Natural killer cell (primary cell): ENCODE measurements around the gene FMNL3. TPM values are rescaled to one million over a fixed set of nuclear protein-coding genes. Genes with fewer than 3 reads are reported as not detected.

Experiments used
- ATAC-seq, 3 donors: fragments of 150-1000 bp in 2 of 3; fragments of 200-7000 bp in 1 of 3; cut with Tn5 transposase; 1 replicate in 1 of 3; 2 replicates in 2 of 3; pipeline ENCODE4 v1.10.0; 2021; ENCODE audit warnings: mild to moderate bottlenecking in 2 of 3, moderate library complexity in 2 of 3
- DNase-seq, 2 donors: peaks; one replicate each; pipeline versions ENCODE4 v3.0.0 to v3.0.0-alpha.2; 2013 to 2021; ENCODE audit warnings: mixed read lengths in 1 of 2
- H3K27ac ChIP-seq: one replicate; pipeline ENCODE4 v1.5.1; 2013; ENCODE audit warnings: mild to moderate bottlenecking, low read length
- H3K27me3 ChIP-seq: one replicate; pipeline ENCODE4 v1.6.1; 2013; ENCODE audit warnings: low read length; ENCODE audit not compliant: control insufficient read depth, insufficient read depth
- H3K36me3 ChIP-seq: one replicate; pipeline ENCODE4 v1.6.1; 2013; ENCODE audit warnings: low read length; ENCODE audit not compliant: control insufficient read depth, insufficient read depth
- H3K4me1 ChIP-seq: one replicate; pipeline ENCODE4 v1.6.1; 2013; ENCODE audit warnings: low read length; ENCODE audit not compliant: control insufficient read depth, insufficient read depth
- H3K4me3 ChIP-seq: one replicate; pipeline ENCODE4 v1.5.1; 2013; ENCODE audit warnings: low read length
- H3K9me3 ChIP-seq: one replicate; pipeline ENCODE4 v1.6.1; 2013; ENCODE audit warnings: low read length; ENCODE audit not compliant: control insufficient read depth, insufficient read depth
- H3K27ac Mint-ChIP-seq, 2 donors: one replicate each; pipeline ENCODE4 v1.8.0; 2022; ENCODE audit warnings: mild to moderate bottlenecking in 2 of 2, mixed read lengths in 2 of 2, moderate library complexity in 1 of 2
- H3K27me3 Mint-ChIP-seq, 2 donors: one replicate each; pipeline ENCODE4 v1.8.0; 2022; ENCODE audit warnings: low read depth in 2 of 2, mixed read lengths in 2 of 2
- H3K36me3 Mint-ChIP-seq: one replicate; pipeline ENCODE4 v1.8.0; 2022; ENCODE audit warnings: mixed read lengths
- H3K4me1 Mint-ChIP-seq, 2 donors: one replicate each; pipeline ENCODE4 v1.8.0; 2022; ENCODE audit warnings: mixed read lengths in 2 of 2
- H3K4me3 Mint-ChIP-seq: one replicate; pipeline ENCODE4 v1.8.0; 2022; ENCODE audit warnings: mild to moderate bottlenecking, moderate library complexity, mixed read lengths
- H3K9me3 Mint-ChIP-seq, 2 donors: one replicate each; pipeline ENCODE4 v1.8.0; 2022; ENCODE audit warnings: mixed read lengths in 2 of 2
- WGBS: methylation state at CpG from one replicate; pipeline ENCODE4 v1.1.7; 2013; ENCODE audit warnings: missing lambda C conversion rate; ENCODE audit not compliant: insufficient coverage; 5-methylcytosine and 5-hydroxymethylcytosine counted together
- intact Hi-C: fragments of 100-400 bp; cut with micrococcal nuclease; formaldehyde crosslinking; loops from one replicate; pipeline ENCODE4 v1.14.2; 2022
- total RNA-seq, 4 donors: library from RNA; stranded (reverse); fragments of 120-200 nt in 1 of 4; gene quantifications; one replicate each; pipeline versions ENCODE4 v1.2.3 to v1.2.4, GENCODE V29; 2013 to 2022
- TF ChIP-seq, protein P1 (sequence below): fragments of 200-600 bp; IDR thresholded peaks from one replicate; pipeline ENCODE4 v1.8.0; 2022; ENCODE audit warnings: antibody characterized with exemption

FMNL3 gene
- total RNA-seq, 3 donors from 2014 or later (not counting 1 experiment from before 2014, with no cell fraction given), result 54.2 to 82.6 (median 58.7) TPM

DNA sequence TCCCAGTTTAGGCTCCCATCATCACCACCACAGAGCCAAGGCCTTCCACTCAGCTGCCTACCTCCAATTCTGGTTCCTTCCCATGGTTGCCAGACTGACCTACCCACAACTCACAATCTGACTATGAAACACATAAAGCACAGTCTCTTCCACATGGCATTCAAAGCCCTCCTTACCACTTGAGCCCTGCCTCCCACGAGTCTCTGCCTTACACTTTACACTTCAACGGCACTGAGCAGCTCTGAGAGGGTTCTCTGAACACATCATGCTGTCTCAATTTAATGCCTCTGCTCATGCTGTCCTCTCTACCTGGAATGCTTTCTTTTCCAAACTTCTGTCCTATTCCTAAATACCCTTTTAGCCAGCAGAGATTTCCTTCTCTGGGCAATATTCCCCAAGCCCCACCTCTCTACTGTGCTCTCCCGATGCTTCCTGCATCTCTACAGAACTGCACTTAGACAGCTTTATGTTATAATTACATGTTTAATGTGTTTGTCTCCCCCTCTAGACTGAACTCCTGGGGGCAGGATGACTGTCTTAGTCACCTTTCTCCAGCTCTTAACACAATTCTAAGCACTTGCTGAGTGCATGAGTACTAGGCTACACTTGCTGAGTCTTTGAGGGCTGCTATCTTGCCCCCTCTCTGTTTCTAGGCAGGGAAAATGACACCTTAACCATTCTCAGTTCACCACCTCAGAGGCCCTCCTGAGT lies 23.5 kb downstream of the FMNL3 start:
- Histone ChIP-seq H3K27ac (peak overlapping the region; percentile 31), H3K36me3 (no peaks in the 10 kb centered on the region), H3K9me3 (no peaks in the 10 kb centered on the region), H3K4me3 (no peak overlapping the region), H3K4me1 (peaks cover 27% of the 10 kb centered on the region), H3K27me3 (no peaks in the 10 kb centered on the region)
- peaks cover 55 to 59% of the 10 kb centered on the region in 2 donors for H3K4me1 Mint-ChIP-seq
- ATAC-seq (peak; percentile 84 to 98 (median 94)), DNase-seq (peak in 1 of 2 donors; percentile 26)
- WGBS, result 37% methylated on average over 2 of the region's 3 CpGs
- TF ChIP-seq, protein P1, sequence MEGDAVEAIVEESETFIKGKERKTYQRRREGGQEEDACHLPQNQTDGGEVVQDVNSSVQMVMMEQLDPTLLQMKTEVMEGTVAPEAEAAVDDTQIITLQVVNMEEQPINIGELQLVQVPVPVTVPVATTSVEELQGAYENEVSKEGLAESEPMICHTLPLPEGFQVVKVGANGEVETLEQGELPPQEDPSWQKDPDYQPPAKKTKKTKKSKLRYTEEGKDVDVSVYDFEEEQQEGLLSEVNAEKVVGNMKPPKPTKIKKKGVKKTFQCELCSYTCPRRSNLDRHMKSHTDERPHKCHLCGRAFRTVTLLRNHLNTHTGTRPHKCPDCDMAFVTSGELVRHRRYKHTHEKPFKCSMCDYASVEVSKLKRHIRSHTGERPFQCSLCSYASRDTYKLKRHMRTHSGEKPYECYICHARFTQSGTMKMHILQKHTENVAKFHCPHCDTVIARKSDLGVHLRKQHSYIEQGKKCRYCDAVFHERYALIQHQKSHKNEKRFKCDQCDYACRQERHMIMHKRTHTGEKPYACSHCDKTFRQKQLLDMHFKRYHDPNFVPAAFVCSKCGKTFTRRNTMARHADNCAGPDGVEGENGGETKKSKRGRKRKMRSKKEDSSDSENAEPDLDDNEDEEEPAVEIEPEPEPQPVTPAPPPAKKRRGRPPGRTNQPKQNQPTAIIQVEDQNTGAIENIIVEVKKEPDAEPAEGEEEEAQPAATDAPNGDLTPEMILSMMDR, result no peak
- H3K9me3 Mint-ChIP-seq, result no peaks in the 10 kb centered on the region
- peak overlapping the region; percentile 84 for H3K4me3 Mint-ChIP-seq
- H3K27ac Mint-ChIP-seq, result peak overlapping the region; percentile 88 to 92
- intact Hi-C loops, result loop anchor here (1.0 to 2.0 kb wide), 3 partner anchors 13 to 21 kb away; no protein-coding TSS in a partner anchor
- no peaks in the 10 kb centered on the region for H3K36me3 Mint-ChIP-seq
- H3K27me3 Mint-ChIP-seq, result no peaks in the 10 kb centered on the region

DNA sequence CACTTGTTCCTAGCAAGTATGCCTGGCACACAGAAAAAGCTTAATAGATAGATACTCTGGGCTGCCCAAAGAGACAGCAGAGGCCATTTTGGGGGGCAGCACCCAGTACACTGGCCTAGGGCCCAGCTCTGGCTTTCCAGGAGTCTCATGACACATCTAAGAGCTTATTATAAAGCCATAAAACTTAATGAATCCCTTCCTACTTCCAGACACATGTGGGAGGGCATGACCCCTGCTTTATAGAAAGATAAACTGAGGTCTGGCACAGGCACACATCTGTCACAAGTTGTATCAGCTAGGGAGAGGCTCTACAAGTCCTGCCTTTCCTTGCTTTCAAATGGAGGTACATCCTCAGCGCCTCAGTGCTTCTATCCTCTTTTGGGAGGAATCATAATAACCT lies 27.1 kb downstream of the FMNL3 start:
- 91% methylated on average over 1 of the region's 1 CpG for whole genome bisulfite sequencing
- TF ChIP-seq, protein P1, result no peak
- no peaks in the 10 kb centered on the region for H3K27me3 Mint-ChIP-seq
- H3K36me3 Mint-ChIP-seq, result no peaks in the 10 kb centered on the region
- no peak overlapping the region for H3K27ac ChIP-seq
- no peak overlapping the region for H3K4me3 Mint-ChIP-seq
- H3K27me3 ChIP-seq, result no peaks in the 10 kb centered on the region
- H3K4me3 ChIP-seq, result no peak overlapping the region
- no peaks in the 10 kb centered on the region for H3K36me3 ChIP-seq
- intact Hi-C loops, result no loop called here
- DNase-seq, result no peak
- no peak overlapping the region for H3K27ac Mint-ChIP-seq
- ATAC-seq, result no peak
- no peaks in the 10 kb centered on the region for H3K9me3 Mint-ChIP-seq
- peaks cover 28% of the 10 kb centered on the region for H3K4me1 ChIP-seq
- H3K4me1 Mint-ChIP-seq, result peaks cover 55 to 63% of the 10 kb centered on the region in 2 donors
- H3K9me3 ChIP-seq, result no peaks in the 10 kb centered on the region

DNA sequence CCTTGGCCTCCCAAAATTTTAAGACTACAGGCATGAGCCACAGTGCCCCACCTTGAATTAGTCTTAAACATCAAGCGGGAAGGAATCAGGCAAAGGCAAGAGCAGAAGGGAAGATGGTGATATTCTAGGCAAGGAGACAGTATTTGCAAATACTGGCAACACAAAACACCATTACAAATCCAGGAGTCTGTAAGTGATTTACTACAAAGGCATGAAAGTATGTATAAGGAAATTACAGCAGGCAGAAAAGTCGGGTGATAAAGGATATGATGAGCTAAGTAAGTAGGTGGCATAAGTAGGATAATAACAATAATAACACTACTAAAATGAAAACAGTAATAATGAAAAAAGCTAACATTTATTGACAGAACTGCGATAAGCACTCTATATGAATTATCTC lies 28.5 kb downstream of the FMNL3 start:
- Histone ChIP-seq H3K27ac (no peak overlapping the region), H3K4me3 (no peak overlapping the region), H3K4me1 (peaks cover 28% of the 10 kb centered on the region), H3K27me3 (no peaks in the 10 kb centered on the region), H3K9me3 (no peaks in the 10 kb centered on the region), H3K36me3 (no peaks in the 10 kb centered on the region)
- Mint-ChIP-seq H3K9me3 (no peaks in the 10 kb centered on the region), H3K36me3 (no peaks in the 10 kb centered on the region), H3K4me3 (no peak overlapping the region), H3K4me1 (peaks cover 55 to 63% of the 10 kb centered on the region in 2 donors), H3K27ac (no peak overlapping the region), H3K27me3 (no peaks in the 10 kb centered on the region)
- intact Hi-C loops, result no loop called here
- DNase-seq, result no peak
- TF ChIP-seq, protein P1, result no peak
- ATAC-seq, result no peak
- 80% methylated on average over 1 of the region's 3 CpGs for WGBS
